ENCODE results near the gene THOP1.
A peak's percentile ranks its signal among the peaks of the same experiment; 100 is the strongest.

The THOP1 gene

DNA sequence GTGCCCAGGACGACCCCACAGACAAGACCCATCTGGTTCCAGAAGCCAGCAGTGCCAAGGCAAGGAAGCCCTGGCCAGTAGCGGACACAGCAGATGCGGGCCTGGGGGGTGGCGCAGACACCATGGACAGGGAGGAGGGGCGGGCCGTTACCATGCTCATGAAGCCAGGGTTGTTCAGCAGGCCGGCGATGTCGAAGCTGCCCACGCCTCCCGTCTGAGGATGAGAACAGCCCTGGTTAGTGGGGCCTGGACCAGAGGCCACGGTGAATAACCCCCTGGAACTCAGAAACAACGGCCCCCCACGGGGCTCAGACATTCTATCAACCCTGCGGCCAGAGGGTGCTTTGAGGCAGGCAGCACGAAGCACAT, 24.0 kb upstream of the THOP1 start:
- DNase-seq, result no peak
- intact Hi-C loops (cut with DNase I), result no loop called here

- intact Hi-C loops (cut with DNase I), result no loop called here
- DNase-seq, result no peak
Measured at GRCh38 chr19:2761876-2762782, 23.2 kb upstream of the THOP1 start.

DNA sequence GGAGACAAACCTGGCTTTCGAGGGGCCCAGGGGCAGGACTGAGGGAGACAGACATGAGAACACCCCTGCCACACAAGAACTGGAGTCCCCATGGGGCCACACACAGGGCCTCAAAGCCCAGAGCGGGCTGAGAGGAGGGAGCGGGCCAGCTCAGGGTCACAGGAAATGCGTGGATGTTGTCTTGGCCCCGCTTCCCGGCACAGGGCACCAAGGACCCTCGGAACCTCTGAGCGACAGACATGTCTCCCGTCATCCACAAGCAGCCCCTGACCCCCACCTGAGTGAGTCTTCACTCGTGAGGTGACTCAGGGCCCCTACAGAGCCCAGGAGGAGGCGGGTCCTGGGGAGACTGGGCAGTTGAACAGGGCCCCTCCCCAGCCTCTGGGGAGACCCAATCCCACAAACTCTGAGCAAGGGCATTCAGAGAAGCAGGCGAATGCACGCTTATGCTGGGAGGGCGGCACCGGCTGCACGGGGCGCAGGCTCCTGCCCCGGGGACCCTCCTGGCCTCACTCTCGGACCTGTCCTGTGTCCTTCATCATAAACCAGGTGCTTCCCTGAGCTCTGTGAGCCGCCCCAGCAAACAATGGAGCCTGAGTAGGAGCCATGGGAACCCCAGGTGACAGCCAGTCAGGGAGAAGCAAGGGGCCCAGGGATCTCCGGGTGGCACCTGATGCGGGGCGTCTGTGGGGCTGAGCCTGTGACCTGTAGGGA, 22.4 kb upstream of the THOP1 start:
- DNase-seq, result no peak
- intact Hi-C loops (cut with DNase I), result no loop called here

DNA sequence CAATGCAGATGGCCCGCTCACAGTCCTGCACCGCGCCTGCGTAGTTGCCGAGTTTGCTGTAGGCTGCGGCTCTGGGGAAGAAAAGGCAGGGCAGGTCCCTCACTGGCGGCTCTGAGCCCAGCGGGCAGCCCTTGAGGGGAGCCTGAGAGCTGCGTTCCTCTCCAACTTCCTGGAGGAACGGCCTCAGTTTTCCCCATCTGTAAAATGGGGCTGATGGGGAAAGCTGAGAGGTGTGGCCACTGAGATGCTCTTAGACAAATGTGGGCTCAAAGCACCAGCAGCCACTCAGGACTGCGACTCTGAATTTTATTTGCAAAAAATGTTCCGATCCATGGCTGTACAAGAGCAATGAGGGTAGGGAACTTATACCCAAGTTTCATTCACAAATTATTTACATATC, 21.6 kb upstream of the THOP1 start:
- no peak for DNase-seq
- intact Hi-C loops (cut with DNase I), result no loop called here

- no peak for DNase-seq
Measured at GRCh38 chr19:2764945-2765344, 20.4 kb upstream of the THOP1 start.

GRCh38 chr19:2765376-2765775, 19.9 kb upstream of the THOP1 start:
- no peak for DNase-seq
- intact Hi-C loops (cut with DNase I), result no loop called here

More at GRCh38 chr19:2764945-2765344, 20.4 kb upstream of the THOP1 start:
- intact Hi-C loops (cut with DNase I), result no loop called here

DNA sequence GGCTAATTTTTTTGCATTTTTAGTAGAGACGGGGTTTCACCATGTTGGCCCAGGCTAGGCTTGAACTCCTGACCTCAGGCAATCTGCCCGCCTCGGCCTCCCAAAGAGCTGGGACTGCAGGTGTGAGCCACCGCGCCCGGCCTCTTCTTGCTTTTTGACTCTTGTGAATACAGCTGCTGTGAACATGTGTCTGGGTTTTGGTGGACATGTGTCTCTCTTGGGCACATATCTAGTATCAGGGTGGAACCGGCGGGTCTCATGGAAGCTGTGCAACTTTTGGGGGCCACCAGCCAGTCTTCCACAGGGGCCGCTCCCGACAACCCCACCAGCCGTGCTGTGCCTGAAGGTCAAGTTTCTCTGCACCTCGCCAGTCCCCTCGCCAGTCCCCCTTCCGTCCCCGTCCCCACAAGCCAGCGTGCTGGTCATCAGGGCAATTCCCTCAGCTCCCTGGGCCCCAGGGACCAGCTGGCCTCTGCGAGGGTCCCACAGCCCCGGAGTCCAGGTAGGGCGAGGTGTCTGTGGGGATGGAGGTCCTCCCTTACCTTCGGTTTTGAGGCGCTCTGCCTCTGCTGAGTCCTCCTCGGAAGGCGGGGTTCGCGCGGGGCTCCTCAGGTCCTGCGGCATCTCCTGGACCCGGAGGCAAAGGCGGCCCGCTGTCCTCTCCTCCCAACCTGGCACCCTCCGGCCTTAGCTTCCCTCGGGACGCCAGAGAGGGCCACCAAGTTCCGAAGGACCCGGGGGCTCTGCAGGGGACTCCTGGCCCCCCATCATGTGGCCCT, 18.5 kb upstream of the THOP1 start:
- intact Hi-C loops (cut with DNase I), result no loop called here
- DNase-seq, result no peak

GRCh38 chr19:2767688-2768087, 17.6 kb upstream of the THOP1 start:
- no peak for DNase-seq
- intact Hi-C loops (cut with DNase I), result no loop called here

GRCh38 chr19:2768365-2769132, 16.8 kb upstream of the THOP1 start:
- no peak for DNase-seq
- intact Hi-C loops (cut with DNase I), result no loop called here

DNA sequence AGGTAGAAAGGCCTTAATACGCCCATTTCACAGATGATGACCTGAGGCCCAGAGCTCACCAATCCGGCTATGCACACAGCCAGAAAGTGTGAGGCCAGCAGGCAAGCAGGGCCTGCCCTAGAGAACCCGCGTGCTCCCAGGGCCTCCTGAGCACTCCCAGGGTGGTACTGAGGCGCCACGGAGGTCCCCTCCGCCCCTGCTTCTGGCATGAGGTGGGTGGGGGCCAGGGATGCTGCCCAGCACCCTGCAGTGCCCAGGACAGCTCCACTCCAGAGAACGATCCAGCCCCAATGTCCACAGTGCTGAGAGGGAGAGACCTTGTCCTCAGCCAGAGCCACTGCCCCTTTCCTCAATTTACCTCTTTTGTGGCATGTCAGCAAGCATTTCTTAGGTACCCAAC, 16.1 kb upstream of the THOP1 start:
- intact Hi-C loops (cut with DNase I), result no loop called here
- DNase-seq, result no peak

- intact Hi-C loops (cut with DNase I), result no loop called here
- DNase-seq, result peak in 16 of 42 donors; percentile 29 to 60 (median 44)
Measured at GRCh38 chr19:2770055-2771013, 15.0 kb upstream of the THOP1 start.

- DNase-seq, result no peak
Measured at GRCh38 chr19:2771786-2772674, 13.3 kb upstream of the THOP1 start.

DNA sequence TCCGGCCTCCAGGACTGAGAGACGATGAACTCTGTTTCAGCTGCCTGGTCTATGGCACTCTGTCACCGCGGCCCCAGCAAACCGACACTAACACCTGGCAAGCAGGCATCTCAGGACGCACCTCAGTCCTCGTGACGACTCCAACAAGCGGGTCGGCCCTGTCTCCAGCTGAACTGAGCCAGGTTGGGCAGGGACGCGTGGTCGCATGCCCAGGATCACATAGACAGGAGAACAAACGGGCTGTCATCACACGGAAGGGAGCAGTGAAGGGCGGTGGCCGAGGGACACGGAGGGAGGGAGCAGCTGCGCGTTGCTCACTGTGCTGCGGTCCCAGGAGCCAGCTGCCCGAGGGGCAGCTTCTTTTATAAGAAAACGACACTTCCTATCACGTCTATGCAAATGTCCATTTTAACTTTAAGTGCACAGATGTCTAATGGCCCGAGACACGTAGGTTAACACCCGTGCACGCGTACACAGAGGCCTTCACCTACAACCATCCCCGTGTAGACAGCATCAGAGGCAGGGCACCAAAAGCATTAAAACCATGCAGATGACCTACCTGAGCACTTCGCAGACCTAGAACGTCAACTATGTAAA, 11.1 kb upstream of the THOP1 start:
- DNase-seq, result no peak
- intact Hi-C loops (cut with DNase I), result no loop called here

More at GRCh38 chr19:2771786-2772674, 13.3 kb upstream of the THOP1 start:
- intact Hi-C loops (cut with DNase I), result no loop called here

DNA sequence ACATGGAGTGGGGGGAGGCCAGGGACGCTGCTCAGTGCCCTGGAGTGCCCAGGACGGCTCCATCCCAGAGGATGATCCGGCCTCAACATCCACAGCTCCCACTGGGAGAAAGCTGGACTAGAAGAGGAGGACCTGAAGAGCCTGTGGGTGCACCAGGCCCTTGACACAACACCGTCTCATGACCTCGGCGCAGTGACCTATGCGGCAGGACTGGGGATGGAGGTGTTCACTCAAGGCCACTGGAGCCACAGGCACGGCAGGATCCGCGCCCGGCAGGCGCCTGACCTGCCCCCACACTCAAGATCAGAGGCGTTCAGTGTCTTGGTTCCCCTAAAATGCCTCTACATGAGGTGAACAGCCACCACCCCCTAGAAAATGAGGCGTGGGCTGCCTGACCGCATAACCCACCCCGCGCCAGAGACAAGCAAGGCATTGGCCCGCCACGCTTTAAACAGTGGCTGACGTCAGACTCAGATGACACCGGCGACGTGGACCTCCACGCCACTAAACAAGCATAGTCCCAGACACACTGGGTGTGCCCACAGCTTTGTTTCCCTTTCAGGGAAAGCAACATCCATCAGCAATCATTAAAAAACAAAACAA, 10.2 kb upstream of the THOP1 start:
- intact Hi-C loops (cut with DNase I), result no loop called here
- DNase-seq, result peak in 11 of 42 donors; percentile 13 to 67 (median 38)

DNA sequence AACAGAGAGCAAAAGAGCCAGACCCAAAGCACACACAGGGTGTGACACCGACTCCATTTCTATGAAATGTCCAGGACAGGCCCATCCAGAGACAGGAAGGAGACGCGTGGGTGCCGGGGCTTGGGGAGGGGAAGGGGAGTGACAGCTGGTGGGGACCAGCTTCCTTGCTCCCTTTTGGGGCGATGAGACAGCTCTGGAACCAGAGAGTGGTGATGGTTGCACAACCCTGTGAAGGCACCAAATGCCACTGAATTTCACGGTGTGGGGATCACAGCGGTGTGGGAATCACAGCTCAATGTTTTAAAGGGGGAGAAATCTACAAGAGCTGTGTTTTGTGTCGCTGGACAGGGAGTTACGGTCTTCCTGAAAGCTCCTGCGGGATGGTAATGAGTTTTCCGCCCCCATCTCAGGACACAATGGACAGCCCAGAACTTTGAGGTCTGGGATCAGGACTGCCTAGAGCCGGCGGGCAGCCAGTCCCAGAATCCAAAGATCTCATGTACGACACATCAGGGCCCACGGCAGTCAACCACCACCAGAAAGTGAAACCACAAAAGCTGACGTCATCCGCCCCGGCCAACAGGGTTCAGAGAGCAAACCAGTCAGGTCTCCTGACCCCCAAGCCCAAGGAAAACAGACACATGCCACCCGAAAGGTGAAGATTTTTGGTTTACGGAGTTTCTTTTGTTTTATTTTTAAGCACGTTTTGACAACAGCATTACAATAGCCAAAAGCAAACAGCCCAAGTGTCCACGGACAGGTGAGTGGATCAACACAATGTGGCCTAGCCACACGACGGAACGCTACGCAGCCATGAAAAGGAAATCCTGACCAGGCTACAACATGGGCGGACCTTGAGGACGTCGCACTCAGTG, 9.5 kb upstream of the THOP1 start:
- intact Hi-C loops (cut with DNase I), result no loop called here
- DNase-seq, result peak in 30 of 42 donors; percentile 24 to 80 (median 50)
